GM18951 (cell line): ENCODE data around the gene TRIM44.

ENCODE experiments used
- POLR2A ChIP-seq: IDR thresholded peaks from 4 replicates; pipeline ENCODE4 v1.6.1; 2011; ENCODE audit warnings: mild to moderate bottlenecking; ENCODE audit not compliant: insufficient read length, insufficient read depth; ENCODE audit errors: extremely low read depth
- in situ Hi-C: fragments of 300-500 bp; cut with MboI; formaldehyde crosslinking; loops from one replicate; pipeline ENCODE4 v1.12.0; 2022; ENCODE audit warnings: low sequenced_read_pairs, mixed read lengths, inconsistent platforms; ENCODE audit not compliant: unreplicated experiment

Gene TRIM44

GRCh38 chr11:35622070-35622469 is 40.5 kb upstream of the TRIM44 start:
- in situ Hi-C loops = loop anchor here (25.0 kb wide), 2 partner anchors 190 to 440 kb away; no protein-coding TSS in a partner anchor
- no peak for TF ChIP-seq POLR2A

- no peak for TF ChIP-seq POLR2A
- in situ Hi-C loops = loop anchor here (25.0 kb wide), 2 partner anchors 189 to 439 kb away; no protein-coding TSS in a partner anchor
Observed at GRCh38 chr11:35623621-35624168, 38.9 kb upstream of the TRIM44 start.

- in situ Hi-C loops = loop anchor here (25.0 kb wide), 2 partner anchors 188 to 438 kb away; no protein-coding TSS in a partner anchor
- TF ChIP-seq POLR2A = no peak
Observed at GRCh38 chr11:35624316-35624715, 38.3 kb upstream of the TRIM44 start.

GRCh38 chr11:35624781-35625180 is 37.8 kb upstream of the TRIM44 start:
- TF ChIP-seq POLR2A = no peak
- in situ Hi-C loops = loop anchor here (25.0 kb wide), 2 partner anchors 188 to 438 kb away; no protein-coding TSS in a partner anchor

GRCh38 chr11:35626501-35626900 is 36.1 kb upstream of the TRIM44 start:
- in situ Hi-C loops = no loop called here
- no peak for TF ChIP-seq POLR2A

- TF ChIP-seq POLR2A = no peak
- in situ Hi-C loops = no loop called here
Observed at GRCh38 chr11:35629511-35629910, 33.1 kb upstream of the TRIM44 start.

- in situ Hi-C loops = no loop called here
- no peak for TF ChIP-seq POLR2A
Observed at GRCh38 chr11:35629914-35630313, 32.7 kb upstream of the TRIM44 start.

- TF ChIP-seq POLR2A = no peak
- in situ Hi-C loops = no loop called here
Observed at GRCh38 chr11:35631891-35632290, 30.7 kb upstream of the TRIM44 start.

GRCh38 chr11:35632301-35632700 is 30.3 kb upstream of the TRIM44 start:
- in situ Hi-C loops = no loop called here
- TF ChIP-seq POLR2A = no peak

GRCh38 chr11:35633827-35634423 is 28.6 kb upstream of the TRIM44 start:
- no peak for TF ChIP-seq POLR2A
- in situ Hi-C loops = no loop called here

- no peak for TF ChIP-seq POLR2A
- in situ Hi-C loops = no loop called here
Observed at GRCh38 chr11:35635933-35636332, 26.6 kb upstream of the TRIM44 start.

GRCh38 chr11:35639591-35640179 is 22.9 kb upstream of the TRIM44 start:
- no peak for TF ChIP-seq POLR2A

GRCh38 chr11:35641171-35641897 is 21.2 kb upstream of the TRIM44 start:
- in situ Hi-C loops = no loop called here
- TF ChIP-seq POLR2A = no peak

More at GRCh38 chr11:35639591-35640179, 22.9 kb upstream of the TRIM44 start:
- in situ Hi-C loops = no loop called here
